ENCODE results near the gene CHD1L.

The CHD1L gene

DNA sequence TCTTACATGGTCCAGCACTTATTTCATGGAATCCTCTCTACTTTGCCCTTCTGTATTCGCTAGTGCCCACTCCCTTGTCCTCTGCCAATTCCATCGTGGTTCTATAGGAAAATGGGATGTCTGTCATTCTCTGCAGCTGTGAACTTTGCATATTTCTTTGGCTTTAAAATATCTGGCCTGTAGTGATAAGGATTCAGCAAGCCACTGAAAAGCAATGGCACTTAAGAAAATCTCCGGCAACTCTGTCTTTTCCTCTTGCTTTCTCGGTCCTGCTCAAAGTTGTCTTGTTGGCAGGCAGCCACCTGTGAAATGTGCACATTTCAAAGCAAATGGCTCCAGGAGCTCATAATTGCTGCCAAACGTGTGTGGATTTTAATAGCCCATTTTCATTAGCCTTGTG, 91.8 kb downstream of the CHD1L start:
- TF ChIP-seq, protein P1, sequence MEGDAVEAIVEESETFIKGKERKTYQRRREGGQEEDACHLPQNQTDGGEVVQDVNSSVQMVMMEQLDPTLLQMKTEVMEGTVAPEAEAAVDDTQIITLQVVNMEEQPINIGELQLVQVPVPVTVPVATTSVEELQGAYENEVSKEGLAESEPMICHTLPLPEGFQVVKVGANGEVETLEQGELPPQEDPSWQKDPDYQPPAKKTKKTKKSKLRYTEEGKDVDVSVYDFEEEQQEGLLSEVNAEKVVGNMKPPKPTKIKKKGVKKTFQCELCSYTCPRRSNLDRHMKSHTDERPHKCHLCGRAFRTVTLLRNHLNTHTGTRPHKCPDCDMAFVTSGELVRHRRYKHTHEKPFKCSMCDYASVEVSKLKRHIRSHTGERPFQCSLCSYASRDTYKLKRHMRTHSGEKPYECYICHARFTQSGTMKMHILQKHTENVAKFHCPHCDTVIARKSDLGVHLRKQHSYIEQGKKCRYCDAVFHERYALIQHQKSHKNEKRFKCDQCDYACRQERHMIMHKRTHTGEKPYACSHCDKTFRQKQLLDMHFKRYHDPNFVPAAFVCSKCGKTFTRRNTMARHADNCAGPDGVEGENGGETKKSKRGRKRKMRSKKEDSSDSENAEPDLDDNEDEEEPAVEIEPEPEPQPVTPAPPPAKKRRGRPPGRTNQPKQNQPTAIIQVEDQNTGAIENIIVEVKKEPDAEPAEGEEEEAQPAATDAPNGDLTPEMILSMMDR (IDR thresholded peaks at IDR 0.05; ENCODE audit: insufficient read depth, low read depth, low read length, missing control alignments), result no peak
- no peak overlapping the region for H3K4me3 ChIP-seq (ENCODE audit: low read length)
- no peak for DNase-seq (ENCODE audit: low read depth)

DNA sequence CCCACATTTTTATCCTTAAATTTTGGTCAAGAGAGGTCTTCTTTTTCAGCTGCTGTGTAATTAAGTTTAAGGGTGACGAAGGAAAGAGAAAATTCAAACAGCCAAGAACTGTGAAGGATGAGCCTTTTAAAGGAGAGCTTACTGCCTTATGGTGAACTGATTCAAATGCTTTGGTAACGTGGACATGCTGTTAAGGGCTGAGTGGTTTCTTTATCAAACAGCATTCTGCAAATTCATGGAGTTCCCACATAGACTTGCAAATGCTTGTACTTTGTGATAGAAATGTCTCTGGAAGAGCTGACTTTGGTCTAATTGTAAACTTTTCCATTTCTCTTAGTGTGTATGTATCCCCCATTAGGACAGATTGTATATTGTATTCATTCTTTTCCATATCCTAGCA, 93.8 kb downstream of the CHD1L start:
- H3K4me3 ChIP-seq (ENCODE audit: low read length), result no peak overlapping the region
- DNase-seq (ENCODE audit: low read depth), result no peak
- TF ChIP-seq, protein P1 (IDR thresholded peaks at IDR 0.05; ENCODE audit: insufficient read depth, low read depth, low read length, missing control alignments), result no peak

DNA sequence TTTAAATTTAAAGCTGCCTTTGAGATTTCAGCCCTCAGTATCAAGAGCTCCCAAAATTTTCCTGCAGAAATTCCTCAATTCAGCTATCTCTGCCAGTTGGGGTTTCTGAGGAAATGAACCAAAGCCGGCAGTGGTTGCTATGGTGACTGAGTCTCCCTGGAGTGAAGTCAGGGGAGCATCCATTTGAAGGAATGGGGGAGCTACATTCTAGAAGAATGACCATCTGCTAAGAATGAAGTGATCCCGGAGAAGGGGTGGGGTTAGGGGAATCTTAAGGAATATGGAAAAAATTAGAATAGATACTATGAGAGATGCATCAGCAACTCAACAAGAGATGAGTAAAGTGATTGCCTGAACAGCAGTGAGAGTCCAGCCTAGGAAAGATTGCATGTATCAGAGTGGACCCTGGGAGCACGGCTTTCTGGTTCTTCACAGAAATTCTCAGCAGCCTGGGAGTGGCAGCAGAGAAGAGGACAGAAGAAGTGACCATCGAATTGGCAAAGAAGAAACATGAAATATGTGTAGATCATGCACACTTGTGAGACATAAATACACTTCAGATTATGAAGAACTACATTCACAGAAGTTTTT, 94.7 kb downstream of the CHD1L start:
- TF ChIP-seq, protein P1 (IDR thresholded peaks at IDR 0.05; ENCODE audit: insufficient read depth, low read depth, low read length, missing control alignments), result no peak
- no peak overlapping the region for H3K4me3 ChIP-seq (ENCODE audit: low read length)

DNA sequence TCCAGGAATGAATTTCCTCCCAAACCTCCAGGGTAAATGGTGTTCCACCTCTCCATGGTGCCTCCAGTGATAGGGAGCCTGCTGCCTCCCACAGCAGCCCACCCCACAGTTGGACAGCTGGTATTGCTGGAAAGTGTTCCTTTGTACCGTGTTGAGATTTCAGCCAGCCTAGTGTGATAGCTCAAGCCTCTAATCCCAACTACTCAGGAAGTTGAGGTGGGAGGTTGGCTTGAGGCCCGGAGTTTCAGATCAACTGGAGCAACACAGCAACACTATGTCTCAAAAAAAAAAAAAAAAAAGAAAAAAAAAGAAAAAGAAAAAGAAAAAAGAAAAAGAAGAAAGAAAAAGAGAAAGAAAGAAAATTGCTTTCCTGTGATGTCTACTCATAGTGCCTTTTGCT, 96.1 kb downstream of the CHD1L start:
- TF ChIP-seq, protein P1 (IDR thresholded peaks at IDR 0.05; ENCODE audit: insufficient read depth, low read depth, low read length, missing control alignments), result no peak
- no peak for DNase-seq (ENCODE audit: low read depth)
- H3K4me3 ChIP-seq (ENCODE audit: low read length), result no peak overlapping the region

More for the DNA sequence above, 94.7 kb downstream of the CHD1L start:
- no peak for DNase-seq (ENCODE audit: low read depth)

DNA sequence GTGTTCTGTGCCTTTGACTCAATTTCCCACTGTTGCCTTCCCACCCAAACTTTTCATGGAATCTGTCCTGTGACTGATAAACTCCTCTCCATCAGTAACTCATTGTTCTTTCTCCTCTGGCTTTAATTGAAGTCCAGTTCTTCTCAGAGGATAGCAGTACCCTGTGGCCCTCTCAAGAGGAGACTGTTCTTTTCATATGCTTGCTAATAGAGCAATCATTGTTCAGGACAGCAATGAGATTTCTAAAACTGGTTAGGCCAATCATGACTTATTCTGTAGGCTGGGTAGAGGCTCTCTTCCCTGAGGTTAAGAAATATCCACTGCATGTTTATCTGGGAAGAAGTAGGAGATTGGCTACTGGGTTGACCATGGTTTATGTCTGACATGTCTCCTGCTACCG, 98.8 kb downstream of the CHD1L start:
- H3K4me3 ChIP-seq (ENCODE audit: low read length), result no peak overlapping the region
- TF ChIP-seq, protein P1 (IDR thresholded peaks at IDR 0.05; ENCODE audit: insufficient read depth, low read depth, low read length, missing control alignments), result no peak
- DNase-seq (ENCODE audit: low read depth), result no peak

Data from epithelial cell of esophagus (primary cell).